Measurements from ENCODE around the gene SYNDIG1. TPM values are rescaled to one million over a fixed set of nuclear protein-coding genes. Genes with fewer than 3 reads are reported as not detected.

The SYNDIG1 gene
- total and polyA plus RNA-seq, 2 experiments from 2014 or later = 1.7 to 2.4 TPM

DNA sequence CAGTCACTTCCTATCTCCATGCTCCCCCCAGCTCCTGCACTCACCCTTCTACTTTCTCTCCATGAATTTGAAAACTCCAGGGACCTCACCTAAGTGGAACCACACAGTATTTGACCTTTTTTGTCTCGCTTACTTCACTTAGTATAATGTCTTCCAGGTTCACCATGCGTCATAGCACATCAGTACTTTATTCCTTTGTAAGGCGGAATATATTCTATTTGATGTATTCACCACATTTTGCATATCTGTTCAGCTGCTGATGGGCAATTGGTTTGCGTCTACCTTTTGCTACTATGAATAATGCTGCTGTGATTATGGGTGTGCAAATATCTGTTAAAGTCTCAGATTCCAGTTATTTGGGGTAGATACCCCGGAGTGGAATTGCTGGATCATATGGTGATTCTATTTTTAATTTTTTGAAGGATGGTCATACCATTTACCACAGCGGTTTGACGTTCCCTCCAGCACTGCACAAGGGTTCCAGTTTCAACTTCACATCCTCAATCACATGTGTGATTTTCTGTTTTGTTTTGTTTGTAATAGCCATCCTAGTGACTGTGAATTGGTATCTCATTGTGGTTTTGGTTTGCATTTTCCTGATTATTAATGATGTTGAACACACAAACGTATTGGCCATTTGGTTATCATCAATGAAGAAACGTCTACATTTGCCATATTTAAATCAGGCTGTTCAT, 20.3 kb upstream of the SYNDIG1 start:
- DNase-seq (ENCODE audit: low read depth in 1 of 2, low spot score in 1 of 2) = no peak

DNA sequence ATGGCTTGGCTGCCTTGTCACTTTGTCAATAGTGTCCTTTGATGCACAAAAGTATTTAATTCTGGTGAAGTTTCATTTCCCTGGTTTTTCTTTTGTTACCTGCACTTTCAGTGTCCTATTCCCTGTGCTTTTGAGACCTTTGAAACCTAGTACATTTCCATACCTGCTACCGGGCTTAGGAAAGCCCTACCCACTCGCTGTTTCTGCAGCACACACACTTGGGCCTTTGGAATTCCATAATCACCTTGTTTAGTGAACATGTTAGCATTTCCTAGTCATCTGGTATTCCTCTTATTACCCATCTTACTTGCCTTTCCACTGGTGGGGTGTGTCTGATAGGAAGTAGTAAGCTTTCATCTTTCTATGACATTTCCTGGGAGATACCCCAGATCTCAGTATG, 19.3 kb upstream of the SYNDIG1 start:
- Histone ChIP-seq H3K27me3 (peaks cover 12% of the 10 kb centered on the region), H3K36me3 (no peaks in the 10 kb centered on the region), H3K27ac (no peak overlapping the region)

More for the DNA sequence above, 20.3 kb upstream of the SYNDIG1 start:
- peaks cover 12% of the 10 kb centered on the region for H3K27me3 ChIP-seq
- H3K4me3 ChIP-seq = no peak overlapping the region
- TF ChIP-seq CTCF (IDR thresholded peaks at IDR 0.05; ENCODE audit: low read depth, low read length) = no peak
- no peak overlapping the region for H3K27ac ChIP-seq
- H3K4me1 ChIP-seq (ENCODE audit: low read depth) = peaks cover 17% of the 10 kb centered on the region
- H3K9me3 ChIP-seq (ENCODE audit: low read depth) = no peaks in the 10 kb centered on the region
- H3K36me3 ChIP-seq = no peaks in the 10 kb centered on the region

DNA sequence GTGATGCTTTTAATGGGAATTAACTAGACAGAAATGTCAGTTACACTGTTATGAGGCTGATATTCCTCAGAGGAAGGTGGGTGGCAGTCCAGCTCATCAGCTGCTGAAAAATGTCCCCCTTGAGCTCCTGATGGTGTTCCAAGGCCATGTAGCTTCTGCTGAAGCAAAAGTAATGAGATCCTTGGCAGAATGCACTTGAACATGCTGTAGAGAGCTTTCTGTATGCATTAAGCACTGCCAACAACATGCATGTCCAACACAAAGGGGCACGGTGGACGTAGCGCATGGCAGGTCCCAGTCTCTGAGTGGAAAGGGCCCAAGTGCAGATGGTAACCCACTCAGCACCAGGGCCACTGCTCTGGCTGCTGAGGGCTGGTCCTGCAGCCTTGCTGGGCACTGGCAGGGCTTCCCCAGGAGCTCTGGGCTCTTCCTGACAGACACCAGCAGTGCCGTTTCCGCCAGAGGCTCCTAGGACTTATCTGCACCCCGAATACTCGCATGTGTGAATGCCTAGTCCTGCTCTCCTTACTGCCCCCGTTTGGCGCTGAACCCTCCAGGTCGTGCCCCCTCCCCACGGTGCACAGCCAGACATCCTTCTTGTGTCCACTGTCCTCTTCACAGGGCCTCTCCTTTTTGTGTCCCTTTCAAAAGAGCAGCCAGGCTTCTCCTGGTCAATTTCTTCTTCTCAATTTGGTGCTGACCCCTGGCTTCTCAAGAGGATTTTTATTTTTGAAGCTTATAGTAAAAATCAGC, 18.6 kb upstream of the SYNDIG1 start:
- no peaks in the 10 kb centered on the region for H3K9me3 ChIP-seq (ENCODE audit: low read depth)
- no peak for TF ChIP-seq CTCF (IDR thresholded peaks at IDR 0.05; ENCODE audit: low read depth, low read length)
- H3K4me3 ChIP-seq = no peak overlapping the region
- no peak overlapping the region for H3K27ac ChIP-seq
- no peaks in the 10 kb centered on the region for H3K36me3 ChIP-seq
- H3K27me3 ChIP-seq = peaks cover 13% of the 10 kb centered on the region
- H3K4me1 ChIP-seq (ENCODE audit: low read depth) = peaks cover under 1% of the 10 kb centered on the region
- DNase-seq (ENCODE audit: low read depth in 1 of 2, low spot score in 1 of 2) = no peak

More for the DNA sequence above, 19.3 kb upstream of the SYNDIG1 start:
- TF ChIP-seq CTCF (IDR thresholded peaks at IDR 0.05; ENCODE audit: low read depth, low read length) = no peak
- no peak for DNase-seq (ENCODE audit: low read depth in 1 of 2, low spot score in 1 of 2)
- Histone ChIP-seq H3K4me3 (no peak overlapping the region), H3K4me1 (ENCODE audit: low read depth) (peaks cover 7% of the 10 kb centered on the region), H3K9me3 (ENCODE audit: low read depth) (no peaks in the 10 kb centered on the region)

- Histone ChIP-seq H3K27me3 (peaks cover 15% of the 10 kb centered on the region), H3K4me3 (no peak overlapping the region), H3K36me3 (no peaks in the 10 kb centered on the region), H3K4me1 (ENCODE audit: low read depth) (no peaks in the 10 kb centered on the region), H3K9me3 (ENCODE audit: low read depth) (no peaks in the 10 kb centered on the region), H3K27ac (no peak overlapping the region)
- no peak for TF ChIP-seq CTCF (IDR thresholded peaks at IDR 0.05; ENCODE audit: low read depth, low read length)
- no peak for DNase-seq (ENCODE audit: low read depth in 1 of 2, low spot score in 1 of 2)
Observed at GRCh38 chr20:24451428-24451827, 18.0 kb upstream of the SYNDIG1 start.

GRCh38 chr20:24452016-24452415, 17.4 kb upstream of the SYNDIG1 start:
- no peak for DNase-seq (ENCODE audit: low read depth in 1 of 2, low spot score in 1 of 2)

More at GRCh38 chr20:24452016-24452415, 17.4 kb upstream of the SYNDIG1 start:
- H3K36me3 ChIP-seq = no peaks in the 10 kb centered on the region
- H3K27me3 ChIP-seq = peaks cover 15% of the 10 kb centered on the region
- H3K9me3 ChIP-seq (ENCODE audit: low read depth) = no peaks in the 10 kb centered on the region
- no peak for TF ChIP-seq CTCF (IDR thresholded peaks at IDR 0.05; ENCODE audit: low read depth, low read length)
- H3K4me3 ChIP-seq = no peak overlapping the region
- no peaks in the 10 kb centered on the region for H3K4me1 ChIP-seq (ENCODE audit: low read depth)
- no peak overlapping the region for H3K27ac ChIP-seq

All from cardiac muscle cell (in vitro differentiated cells and primary cell).